ENCODE results near the gene FSTL3.
"Not testable (repeated sequence)": the region's sequence is repeated elsewhere in the genome, so short reads cannot be mapped to it uniquely, and the experiment has no call there.

The FSTL3 gene

GRCh38 chr19:676339-677105 lies at the start of gene FSTL3:
Gene FSTL3 (plus strand): TSS chr19:676392. CDS start chr19:676424, 32 bp downstream.
- no peak for DNase-seq

- not testable (repeated sequence) for DNase-seq
Measured at GRCh38 chr19:626566-626965, 49.6 kb upstream of the FSTL3 start.

GRCh38 chr19:628168-628567 lies 48.0 kb upstream of the FSTL3 start:
- DNase-seq: no peak

- DNase-seq: not testable (repeated sequence)
Measured at GRCh38 chr19:629515-629914, 46.7 kb upstream of the FSTL3 start.

GRCh38 chr19:629961-630714 lies 46.1 kb upstream of the FSTL3 start:
- DNase-seq: no peak

- DNase-seq: no peak
Measured at GRCh38 chr19:632579-633067, 43.6 kb upstream of the FSTL3 start.

- DNase-seq: peak; percentile 73 to 98 (median 94)
Measured at GRCh38 chr19:633068-633785, 43.0 kb upstream of the FSTL3 start, which contains the start of gene POLRMT. Gene POLRMT (minus strand): TSS chr19:633537. CDS start chr19:633512, 25 bp downstream.

GRCh38 chr19:633786-634639 lies 42.2 kb upstream of the FSTL3 start:
- no peak for DNase-seq

- DNase-seq: no peak
Measured at GRCh38 chr19:634975-635652, 41.1 kb upstream of the FSTL3 start.

- DNase-seq: peak in 1 of 56 donors; percentile 58
Measured at GRCh38 chr19:638906-639252, 37.3 kb upstream of the FSTL3 start.

GRCh38 chr19:639253-640160 lies 36.7 kb upstream of the FSTL3 start, which contains the start of gene FGF22:
Gene FGF22 (plus strand): TSS chr19:639879. CDS start chr19:639926, 47 bp downstream.
- DNase-seq: peak in 55 of 56 donors; percentile 39 to 96 (median 85)

GRCh38 chr19:640161-640558 lies 36.0 kb upstream of the FSTL3 start:
- no peak for DNase-seq

GRCh38 chr19:640606-641189 lies 35.5 kb upstream of the FSTL3 start:
- DNase-seq: no peak

- no peak for DNase-seq
Measured at GRCh38 chr19:641702-642101, 34.5 kb upstream of the FSTL3 start.

GRCh38 chr19:642767-643727 lies 33.1 kb upstream of the FSTL3 start:
- DNase-seq: no peak

GRCh38 chr19:643736-644135 lies 32.5 kb upstream of the FSTL3 start:
- no peak for DNase-seq

- no peak for DNase-seq
Measured at GRCh38 chr19:644363-644762, 31.8 kb upstream of the FSTL3 start.

All from amygdala (tissue), 56 donors.